ENCODE data around the gene TCEA2. TPM values are rescaled to one million over a fixed set of nuclear protein-coding genes. Genes with fewer than 3 reads are reported as not detected.
A peak's percentile ranks its signal among the peaks of the same experiment; 100 is the strongest.

The TCEA2 gene
- total and polyA plus RNA-seq, 2 of the 13 experiments (the other 11 are each of a cell fraction or from before 2014, with no cell fraction given), result 28.1 to 33.7 TPM

- TF ChIP-seq ZBTB49 (CRISPR knock-in tag; IDR thresholded peaks at IDR 0.05; ENCODE audit: borderline replicate concordance) (no peak), NR1H2 (CRISPR knock-in tag; IDR thresholded peaks at IDR 0.05; ENCODE audit: borderline replicate concordance, low read depth) (peak; percentile 48; the same call in 1 of the 2 replicates), EEA1 (CRISPR knock-in tag; IDR thresholded peaks at IDR 0.05; ENCODE audit: borderline replicate concordance) (no peak; the same call in 1 of the 2 replicates), ZSCAN30 (CRISPR knock-in tag; IDR thresholded peaks at IDR 0.05) (no peak), SETDB1 (CRISPR knock-in tag; IDR thresholded peaks at IDR 0.05; ENCODE audit: borderline replicate concordance) (no peak), ZBTB14 (CRISPR knock-in tag; IDR thresholded peaks at IDR 0.05) (no peak), JUNB (CRISPR knock-in tag; IDR thresholded peaks at IDR 0.05; ENCODE audit: borderline replicate concordance) (no peak), ZNF678 (CRISPR knock-in tag; IDR thresholded peaks at IDR 0.05) (peak; percentile 72; the same call in 1 of the 2 replicates), ZNF383 (CRISPR knock-in tag; IDR thresholded peaks at IDR 0.05; ENCODE audit: borderline replicate concordance) (peak; percentile 51; the same call in 1 of the 2 replicates), U2AF2 (IDR thresholded peaks at IDR 0.05; ENCODE audit: low read depth, low read length) (no peak), POLR2A (IDR thresholded peaks at IDR 0.05; ENCODE audit: insufficient read depth in 1 of 2, low read depth in 2 of 2, low read length in 2 of 2) (no peak), ZNF451 (CRISPR knock-in tag; IDR thresholded peaks at IDR 0.05) (peak; percentile 80; the same call in 1 of the 2 replicates), JUND (CRISPR knock-in tag; IDR thresholded peaks at IDR 0.05) (no peak), POGK (CRISPR knock-in tag; conservative IDR thresholded peaks at IDR 0.05) (0 out of 2 replicates have a peak, but pooled peaks have one; percentile 64), ZNF75D (CRISPR knock-in tag; IDR thresholded peaks at IDR 0.05; ENCODE audit: borderline replicate concordance) (no peak), GABPB1 (CRISPR knock-in tag; IDR thresholded peaks at IDR 0.05) (peak; percentile 43; the same call in 1 of the 2 replicates), ZKSCAN1 (IDR thresholded peaks at IDR 0.05; ENCODE audit: low read length) (no peak), HNF4G (IDR thresholded peaks at IDR 0.05; ENCODE audit: borderline replicate concordance, low read depth, low read length) (no peak; the same call in 1 of the 2 replicates), HNF4G (CRISPR knock-in tag; IDR thresholded peaks at IDR 0.05; ENCODE audit: borderline replicate concordance, low read depth) (no peak), ZFY (CRISPR knock-in tag; IDR thresholded peaks at IDR 0.05) (0 out of 2 replicates have a peak, but pooled peaks have one; percentile 12), RBAK (CRISPR knock-in tag; IDR thresholded peaks at IDR 0.05) (no peak), YEATS4 (CRISPR knock-in tag; IDR thresholded peaks at IDR 0.05; ENCODE audit: borderline replicate concordance) (no peak), ZNF773 (CRISPR knock-in tag; IDR thresholded peaks at IDR 0.05; ENCODE audit: borderline replicate concordance) (no peak; the same call in 1 of the 2 replicates), ZFAT (CRISPR knock-in tag; conservative IDR thresholded peaks at IDR 0.05) (no peak), ZBTB42 (CRISPR knock-in tag; IDR thresholded peaks at IDR 0.05) (no peak), ZFP36L1 (CRISPR knock-in tag; IDR thresholded peaks at IDR 0.05) (no peak)
Measured at GRCh38 chr20:64083804-64084684, 21.0 kb downstream of the TCEA2 start, which contains the start of gene LKAAEAR1 (continued).
